Measurements from ENCODE around the gene PMAIP1.

DNA sequence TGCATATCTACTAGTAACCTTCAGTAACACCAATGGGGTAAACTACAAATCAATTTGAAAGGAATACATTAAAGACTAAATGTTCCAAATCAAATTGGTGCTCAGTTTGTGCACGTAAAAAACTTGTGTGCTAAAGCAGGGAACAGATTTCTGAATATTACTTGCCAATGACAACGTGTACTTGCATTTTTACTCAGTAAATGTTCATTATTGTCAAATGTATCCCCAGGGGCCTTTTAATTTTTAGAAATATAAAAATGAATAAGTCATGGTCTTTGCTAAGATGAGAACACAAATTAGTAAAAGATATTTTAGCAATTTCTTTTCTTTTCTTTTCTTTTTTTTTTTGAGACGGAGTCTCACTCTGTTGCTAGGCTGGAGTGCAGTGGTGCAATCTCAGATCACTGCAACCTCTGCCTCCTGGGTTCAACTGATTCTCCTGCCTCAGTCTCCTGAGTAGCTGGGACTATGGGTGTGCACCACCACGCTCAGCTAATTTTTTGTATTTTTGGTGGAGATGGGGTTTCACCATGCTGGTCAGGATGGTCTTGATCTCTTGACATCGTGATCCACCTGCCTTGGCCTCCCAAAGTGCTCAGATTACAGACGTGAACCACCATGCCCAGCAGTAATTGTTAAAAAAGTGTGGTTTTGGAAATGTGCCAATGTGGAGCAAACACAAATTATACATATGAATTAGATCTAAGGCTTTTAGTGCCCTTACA lies 52.6 kb downstream of the PMAIP1 start:
- TF ChIP-seq, protein P1, sequence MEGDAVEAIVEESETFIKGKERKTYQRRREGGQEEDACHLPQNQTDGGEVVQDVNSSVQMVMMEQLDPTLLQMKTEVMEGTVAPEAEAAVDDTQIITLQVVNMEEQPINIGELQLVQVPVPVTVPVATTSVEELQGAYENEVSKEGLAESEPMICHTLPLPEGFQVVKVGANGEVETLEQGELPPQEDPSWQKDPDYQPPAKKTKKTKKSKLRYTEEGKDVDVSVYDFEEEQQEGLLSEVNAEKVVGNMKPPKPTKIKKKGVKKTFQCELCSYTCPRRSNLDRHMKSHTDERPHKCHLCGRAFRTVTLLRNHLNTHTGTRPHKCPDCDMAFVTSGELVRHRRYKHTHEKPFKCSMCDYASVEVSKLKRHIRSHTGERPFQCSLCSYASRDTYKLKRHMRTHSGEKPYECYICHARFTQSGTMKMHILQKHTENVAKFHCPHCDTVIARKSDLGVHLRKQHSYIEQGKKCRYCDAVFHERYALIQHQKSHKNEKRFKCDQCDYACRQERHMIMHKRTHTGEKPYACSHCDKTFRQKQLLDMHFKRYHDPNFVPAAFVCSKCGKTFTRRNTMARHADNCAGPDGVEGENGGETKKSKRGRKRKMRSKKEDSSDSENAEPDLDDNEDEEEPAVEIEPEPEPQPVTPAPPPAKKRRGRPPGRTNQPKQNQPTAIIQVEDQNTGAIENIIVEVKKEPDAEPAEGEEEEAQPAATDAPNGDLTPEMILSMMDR (IDR thresholded peaks at IDR 0.05 in 2 of 3, conservative IDR thresholded peaks at IDR 0.05 in 1 of 3; ENCODE audit: insufficient read depth in 2 of 3, low read depth in 1 of 3, low read length in 3 of 3) = no peak
- no peak for TF ChIP-seq CBX8 (IDR thresholded peaks at IDR 0.05; ENCODE audit: borderline replicate concordance, extremely low read depth, low read depth, low read length, poor library complexity, severe bottlenecking)
